Right ventricle myocardium inferior (tissue), 1 donor: ENCODE results near the gene CUBN. TPM values are rescaled to one million over a fixed set of nuclear protein-coding genes. Genes with fewer than 3 reads are reported as not detected.

ENCODE experiments used
- ATAC-seq: fragments of 200-7000 bp; cut with Tn5 transposase; one replicate; pipeline ENCODE4 v1.9.1; 2020; ENCODE audit warnings: mild to moderate bottlenecking, moderate library complexity
- DNase-seq: peaks from one replicate; pipeline ENCODE4 v3.0.0; 2021; ENCODE audit errors: missing footprints
- intact Hi-C: fragments of 100-400 bp; cut with DNase I; formaldehyde crosslinking; loops from one replicate; pipeline ENCODE4 v1.11.0; 2022
- total RNA-seq: library from RNA; stranded (reverse); fragmentation: NEBNext Ultra II Directional; extraction: Animal tissue kit (Norgen Biotek cat#: 25700); gene quantifications from one replicate; pipeline ENCODE4 v1.2.1, GENCODE V29; 2021
- donor health status: DM: no; HTN: yes; CAD: no; lungs with severe emphysema.

CUBN gene
- total RNA-seq, 1 donor from 2014 or later: 0.92 TPM

DNA sequence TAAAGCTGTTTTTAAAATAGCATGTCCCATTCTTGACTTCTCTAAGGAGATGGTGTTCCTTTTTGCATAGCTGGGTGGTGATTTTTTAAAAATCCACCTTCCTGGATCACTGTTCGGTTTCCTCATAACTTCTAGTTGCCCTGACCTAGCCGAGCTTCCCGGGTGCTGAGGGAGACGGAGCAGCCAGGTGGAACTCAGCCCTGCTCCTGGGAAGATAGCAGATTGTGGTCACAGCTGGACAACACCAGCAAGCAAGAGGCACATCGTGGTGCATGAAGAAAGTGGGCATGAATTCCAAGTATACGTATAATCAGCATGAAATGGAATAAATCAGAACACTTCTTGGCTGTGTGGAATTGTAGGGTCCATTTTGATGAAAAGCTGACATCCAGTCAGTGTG lies 238.9 kb downstream of the CUBN start:
- no peak for DNase-seq
- intact Hi-C loops: loop anchor here (2.0 to 10.0 kb wide), 3 partner anchors 174 to 367 kb away; partner anchors contain the start of gene VIM
- no peak for ATAC-seq

DNA sequence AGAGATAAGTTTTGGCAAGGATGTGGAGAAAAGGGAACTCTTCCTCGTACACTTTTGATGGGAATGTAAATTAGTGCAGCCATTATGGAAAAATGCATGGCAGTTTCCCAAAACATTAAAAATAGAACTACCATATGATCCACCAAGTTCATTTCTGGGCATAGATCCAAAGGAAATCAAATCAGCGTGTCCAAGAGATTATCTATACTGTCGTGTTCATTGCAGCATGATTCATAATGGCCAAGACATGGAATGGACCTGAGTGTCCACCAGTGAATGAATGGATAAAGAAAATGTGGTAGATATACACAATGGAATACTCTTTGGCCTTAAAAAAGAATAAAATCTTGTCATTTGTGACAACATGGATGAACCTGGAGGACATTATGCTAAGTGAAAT lies 242.0 kb downstream of the CUBN start:
- DNase-seq (no peak), ATAC-seq (no peak)
- intact Hi-C loops: no loop called here

DNA sequence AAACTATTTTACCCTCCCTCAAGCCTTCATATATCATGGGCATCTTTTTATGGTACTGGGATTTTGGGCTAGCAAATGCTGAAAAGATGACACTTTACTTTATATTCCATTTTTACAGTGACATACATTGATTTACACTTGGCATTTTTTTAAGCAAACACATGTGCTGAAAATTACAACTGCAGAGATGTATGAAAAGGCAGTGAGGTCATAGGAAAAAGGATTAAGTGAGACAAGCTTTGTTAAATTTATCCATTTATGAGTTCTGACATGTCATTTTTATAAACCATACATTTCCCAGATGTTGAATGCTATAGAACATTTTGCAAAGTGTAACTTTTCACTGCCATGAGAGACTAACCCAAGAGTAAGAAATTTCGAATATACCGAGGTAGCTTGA lies 243.6 kb downstream of the CUBN start:
- ATAC-seq: no peak
- no peak for DNase-seq
- intact Hi-C loops: no loop called here

DNA sequence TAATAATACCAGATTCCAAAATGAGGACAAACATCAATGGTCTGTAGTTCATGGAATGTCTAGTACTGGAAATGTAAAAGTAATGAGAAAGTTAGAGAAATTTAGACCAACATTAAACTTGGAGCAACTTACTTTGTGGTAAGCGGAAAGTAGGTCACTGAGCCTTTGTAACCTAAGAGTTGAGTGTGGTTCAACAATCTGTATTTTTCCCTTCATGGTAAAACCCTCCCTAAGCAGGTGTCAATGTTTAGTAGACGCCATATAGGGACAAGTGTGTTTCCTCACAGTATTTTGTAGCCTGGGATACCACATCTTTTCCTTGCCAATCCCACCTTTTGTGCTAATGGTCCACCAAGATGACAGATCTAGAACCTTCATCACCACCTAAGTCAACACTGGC lies 245.1 kb downstream of the CUBN start:
- no peak for ATAC-seq
- DNase-seq: no peak
- intact Hi-C loops: no loop called here

DNA sequence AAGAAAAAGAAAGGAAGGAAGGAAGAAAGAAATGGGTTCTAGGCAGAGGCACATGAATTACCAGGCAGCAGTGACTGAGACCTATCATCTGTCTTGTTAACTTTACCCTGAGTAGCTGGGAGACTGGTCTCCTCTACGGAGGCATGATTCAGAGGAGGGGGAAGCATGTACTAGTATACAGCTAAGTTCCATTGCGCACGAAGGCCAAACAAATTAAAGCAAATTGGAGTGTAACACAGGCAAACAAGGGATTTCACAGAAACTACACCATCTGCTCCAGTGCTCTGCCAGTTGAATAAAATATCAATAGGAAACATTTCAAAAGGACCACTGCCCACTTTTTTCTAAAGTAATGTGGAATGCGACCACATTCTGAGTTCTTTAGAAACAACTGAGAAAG lies 246.5 kb downstream of the CUBN start:
- no peak for DNase-seq
- no peak for ATAC-seq
- intact Hi-C loops: no loop called here

DNA sequence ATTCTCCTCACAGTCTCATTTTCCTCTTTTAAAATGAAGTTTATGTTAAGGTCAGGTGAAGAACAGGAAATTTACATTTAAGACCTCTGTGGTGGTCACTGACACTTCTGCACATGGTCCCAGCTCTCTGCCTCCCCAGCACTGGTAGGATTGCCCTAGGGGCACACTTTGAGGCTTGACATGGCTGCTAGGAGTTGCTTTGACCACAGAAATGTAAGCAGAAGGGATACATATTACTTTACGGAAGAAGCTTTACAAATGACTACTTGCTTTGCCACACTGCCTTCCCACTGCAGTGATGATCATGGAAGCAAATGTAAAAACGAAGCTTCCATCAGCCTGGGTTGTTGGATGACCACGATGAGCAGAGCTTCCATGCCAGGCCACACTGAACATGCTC lies 259.3 kb downstream of the CUBN start:
- ATAC-seq: no peak
- DNase-seq: no peak
- intact Hi-C loops: no loop called here

DNA sequence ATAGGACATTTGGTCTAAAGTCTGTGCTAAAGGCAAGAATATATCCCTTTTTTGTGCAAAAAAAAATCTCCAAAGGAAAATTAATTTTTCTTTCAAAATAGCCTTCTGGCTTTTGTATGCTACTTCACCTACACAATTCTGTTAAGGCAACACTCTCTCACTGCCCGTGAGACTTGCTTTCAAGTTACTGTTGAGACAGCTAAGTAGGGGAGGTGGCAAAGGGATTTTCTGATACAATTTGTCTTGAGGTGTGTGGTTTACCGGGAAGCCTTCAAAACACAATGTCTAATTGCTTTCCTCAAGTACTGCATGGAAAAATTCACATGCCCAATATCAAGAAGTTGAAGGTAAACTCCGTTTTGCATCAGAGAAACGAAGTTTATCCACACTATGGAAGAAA lies 261.6 kb downstream of the CUBN start:
- no peak for ATAC-seq
- no peak for DNase-seq
- intact Hi-C loops: no loop called here

DNA sequence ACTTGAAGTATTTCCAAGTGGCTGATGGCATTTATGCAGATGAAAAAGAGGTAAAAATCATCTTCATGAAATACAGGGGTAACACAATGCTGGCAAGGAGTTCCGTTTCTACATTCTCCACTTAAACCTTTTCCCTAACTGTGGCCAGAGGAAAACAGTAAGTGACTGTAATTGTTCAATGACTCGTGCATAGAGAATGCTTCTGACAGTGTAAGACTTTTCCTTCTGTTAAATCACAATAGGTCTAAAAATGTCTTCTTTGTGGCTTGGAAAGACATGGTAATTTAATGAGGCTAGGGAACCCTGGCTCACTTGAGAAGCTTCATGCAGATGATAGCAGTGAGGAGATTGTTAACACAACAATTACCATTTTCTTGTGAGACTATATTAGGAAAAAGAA lies 262.1 kb downstream of the CUBN start:
- no peak for ATAC-seq
- no peak for DNase-seq
- intact Hi-C loops: no loop called here

DNA sequence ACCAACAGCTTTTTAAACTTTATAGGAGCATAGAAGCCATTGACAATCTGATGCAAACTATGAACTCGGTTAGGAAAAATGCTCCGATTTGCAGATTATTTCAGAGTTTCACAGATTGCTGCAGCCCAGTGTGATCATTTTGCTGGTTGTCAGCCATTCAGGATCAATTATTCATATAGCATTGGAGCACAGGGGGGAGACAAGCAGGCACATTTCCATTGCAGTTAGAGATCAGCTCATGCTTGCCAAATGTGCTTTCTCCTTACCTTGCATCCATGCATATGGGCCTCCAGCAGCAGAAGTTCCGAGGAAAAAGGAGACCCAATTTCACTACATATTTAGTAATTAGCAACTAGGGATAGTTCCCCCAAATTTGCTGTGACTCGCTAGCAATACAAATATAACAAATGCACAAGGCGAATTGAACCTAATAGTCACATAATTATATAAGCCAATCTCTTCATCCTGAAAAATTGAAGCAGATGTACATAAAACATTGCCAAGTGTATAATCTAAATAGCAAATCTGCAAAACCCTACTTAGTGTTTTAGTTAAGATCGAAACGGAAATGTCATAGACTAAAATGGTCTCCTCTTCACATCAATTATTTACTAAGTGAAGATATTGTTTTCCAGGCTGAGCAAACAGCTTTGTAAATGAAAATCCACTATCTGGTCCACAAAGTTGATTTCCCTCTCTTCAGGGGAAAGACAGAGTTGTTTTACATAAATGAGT lies 262.9 kb downstream of the CUBN start:
- intact Hi-C loops: no loop called here
- no peak for DNase-seq
- no peak for ATAC-seq

DNA sequence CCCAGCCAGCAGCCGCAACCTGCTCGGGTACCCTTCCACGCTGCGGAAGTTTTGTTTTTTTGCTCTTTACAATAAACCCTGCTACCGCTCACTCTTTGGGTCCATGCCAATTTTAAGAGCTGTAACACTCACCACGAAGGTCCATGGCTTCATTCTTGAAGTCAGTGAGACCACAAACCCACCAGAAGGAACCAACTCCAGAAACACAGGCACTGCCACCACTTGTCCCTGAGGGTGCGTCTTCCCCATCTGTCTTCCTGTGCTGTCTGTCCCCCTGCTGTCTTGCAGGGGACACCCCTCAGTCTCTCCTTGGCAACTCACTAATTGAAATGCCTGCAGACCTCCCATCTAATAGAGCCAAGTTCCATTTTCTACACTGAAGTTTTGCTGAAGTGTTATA lies 263.8 kb downstream of the CUBN start:
- intact Hi-C loops: no loop called here
- DNase-seq (no peak), ATAC-seq (no peak)

DNA sequence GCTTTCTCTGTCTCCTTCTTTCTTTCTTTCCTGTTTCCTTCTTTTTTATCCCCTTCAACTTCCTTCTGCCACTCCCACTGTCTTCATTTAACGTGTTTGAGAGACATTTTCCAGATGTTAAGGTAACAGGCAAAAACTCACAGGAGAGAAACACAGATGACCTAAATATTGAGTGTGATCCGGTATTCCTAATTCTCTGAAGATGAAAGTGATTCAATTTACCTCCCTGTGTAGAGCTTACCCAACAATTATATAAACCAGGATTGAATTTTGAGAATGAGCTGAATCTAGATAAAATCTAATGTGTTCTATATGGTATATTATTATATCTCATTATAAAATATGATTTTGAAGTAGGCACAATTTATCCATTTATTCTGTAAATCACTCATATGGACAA lies 265.8 kb downstream of the CUBN start:
- intact Hi-C loops: no loop called here
- no peak for ATAC-seq
- DNase-seq: no peak

DNA sequence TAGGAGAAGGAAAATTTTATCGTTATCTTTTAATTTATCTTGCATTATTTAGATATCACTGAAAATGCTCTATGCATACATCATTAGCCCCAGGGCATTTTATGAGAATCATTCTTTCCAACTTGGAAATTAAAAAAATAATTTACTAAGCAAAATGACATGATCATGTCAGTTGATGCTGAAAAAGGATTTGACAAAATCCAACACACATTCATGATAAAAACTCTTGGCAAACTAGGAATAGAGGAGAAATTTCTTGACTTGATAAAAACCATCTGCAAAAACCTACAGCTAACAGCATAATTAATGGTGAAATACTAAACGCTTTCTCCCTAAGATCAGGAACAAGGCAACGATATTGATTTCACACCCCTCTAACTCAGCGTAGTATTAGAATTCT lies 272.2 kb downstream of the CUBN start:
- intact Hi-C loops: no loop called here
- ATAC-seq (no peak), DNase-seq (no peak)

DNA sequence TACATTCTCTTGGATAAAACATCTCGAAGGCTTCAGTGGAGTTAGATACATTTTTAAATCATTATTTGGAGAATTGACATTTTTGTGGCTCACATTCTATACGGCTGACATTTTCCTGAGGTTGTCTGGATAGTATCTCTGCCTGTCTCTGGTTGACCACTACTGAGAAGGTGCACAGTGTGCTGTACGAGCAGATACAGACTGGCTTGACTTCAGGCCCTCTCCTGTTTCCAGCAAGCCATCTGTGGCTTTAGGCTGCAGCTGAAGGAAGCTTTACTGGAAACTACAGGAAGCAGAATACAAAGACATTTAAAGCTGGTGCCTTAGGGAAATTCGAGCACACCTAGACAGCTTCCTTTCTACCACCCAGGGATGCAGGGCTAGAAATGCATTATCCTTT lies 273.0 kb downstream of the CUBN start:
- intact Hi-C loops: no loop called here
- ATAC-seq (peak; percentile 31), DNase-seq (no peak)

DNA sequence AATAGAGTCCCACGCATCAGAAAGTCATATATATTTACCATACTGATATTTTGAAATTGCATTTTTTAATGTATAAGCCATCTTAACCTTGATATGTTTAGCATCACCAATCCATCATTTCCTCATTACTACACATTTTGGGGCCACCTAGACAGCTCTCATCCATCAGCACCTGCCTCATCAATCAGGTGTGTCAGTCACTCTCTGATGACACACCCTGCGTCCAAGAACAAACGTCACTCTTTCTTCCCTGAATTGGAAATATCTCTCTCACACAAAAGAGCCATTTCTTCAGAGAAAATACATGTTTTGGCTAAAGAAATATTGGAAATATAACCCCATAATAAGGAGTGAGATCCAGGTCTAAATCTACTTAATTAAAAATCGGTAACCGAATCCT lies 273.5 kb downstream of the CUBN start:
- intact Hi-C loops: no loop called here

DNA sequence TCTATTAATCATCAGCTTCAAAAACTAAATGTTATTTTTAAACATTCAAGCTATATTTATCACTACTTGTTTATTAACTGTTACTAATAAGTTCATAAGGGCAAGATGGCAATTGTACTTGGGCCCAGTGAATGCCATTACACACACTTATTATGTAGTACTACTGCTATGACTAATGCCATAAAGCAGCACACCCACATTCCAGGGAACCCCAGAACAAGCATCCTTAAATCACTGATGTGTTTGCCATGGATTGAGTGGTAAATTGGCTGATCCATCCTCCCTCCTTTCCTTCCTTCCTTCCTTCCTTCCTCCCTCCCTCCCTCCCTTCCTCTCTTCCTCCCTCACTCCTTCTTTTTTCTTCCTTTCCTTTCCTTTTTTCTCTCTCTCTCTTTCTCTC lies 275.0 kb downstream of the CUBN start:
- intact Hi-C loops: no loop called here
- no peak for ATAC-seq

More for the DNA sequence above, 273.5 kb downstream of the CUBN start:
- ATAC-seq (no peak), DNase-seq (no peak)

DNA sequence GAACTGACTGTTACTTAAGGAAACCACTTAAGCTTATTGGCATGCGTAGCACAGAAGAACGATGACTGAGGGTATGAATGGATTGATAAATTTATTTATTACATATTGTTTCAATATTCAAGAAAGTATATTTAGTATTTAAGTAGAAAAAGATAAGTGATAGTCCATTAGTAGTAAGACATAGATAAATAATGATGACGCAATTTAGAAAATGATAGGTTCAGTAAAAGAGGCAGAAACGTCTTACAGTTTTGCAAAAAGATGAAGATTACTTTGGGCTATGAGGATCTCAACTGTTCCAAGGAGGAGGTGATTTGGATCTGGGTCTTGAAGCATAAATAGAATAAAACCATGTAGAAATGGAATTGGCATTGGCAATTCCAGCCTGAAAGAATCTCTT lies 275.8 kb downstream of the CUBN start:
- intact Hi-C loops: no loop called here
- ATAC-seq (no peak), DNase-seq (no peak)

More for the DNA sequence above, 275.0 kb downstream of the CUBN start:
- no peak for DNase-seq

DNA sequence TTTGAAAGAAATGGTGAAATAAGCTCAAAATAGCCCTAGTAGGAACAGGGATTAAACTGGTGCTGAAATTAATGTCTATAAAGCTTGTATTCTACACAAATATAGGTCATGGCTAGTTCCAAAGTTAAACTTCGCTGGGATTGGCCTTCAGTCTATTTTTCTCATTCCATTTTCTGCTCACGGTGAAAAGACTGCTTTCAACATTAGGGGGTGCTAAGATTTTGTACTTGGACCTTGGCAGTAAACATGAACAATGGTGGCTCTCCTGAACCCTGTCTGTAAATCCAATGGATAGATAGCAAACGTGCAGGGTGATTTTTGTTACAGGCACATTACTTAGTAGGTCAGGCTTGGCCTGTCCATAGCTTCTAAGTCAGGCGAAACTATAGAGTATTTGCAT lies 276.4 kb downstream of the CUBN start:
- DNase-seq (no peak), ATAC-seq (no peak)
- intact Hi-C loops: no loop called here

DNA sequence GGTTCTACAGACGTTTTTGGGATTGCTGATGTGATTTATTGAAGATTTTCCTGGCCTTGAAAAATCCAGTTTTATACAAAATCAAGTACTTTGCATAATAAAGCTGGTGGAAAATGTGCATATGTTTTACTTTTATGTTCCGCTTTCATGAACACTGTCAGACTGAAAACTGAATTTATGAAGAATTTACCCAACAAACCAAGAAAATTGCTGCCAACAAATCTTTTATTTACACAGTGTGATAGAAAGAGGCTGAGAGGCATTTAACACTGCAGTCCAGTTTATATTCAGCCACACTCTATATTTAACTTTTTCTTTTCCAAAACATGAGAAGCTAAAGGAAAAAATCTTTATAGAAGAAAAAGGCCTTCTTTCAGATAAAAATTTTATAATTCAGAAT lies 277.0 kb downstream of the CUBN start:
- no peak for ATAC-seq
- DNase-seq: no peak
- intact Hi-C loops: no loop called here

DNA sequence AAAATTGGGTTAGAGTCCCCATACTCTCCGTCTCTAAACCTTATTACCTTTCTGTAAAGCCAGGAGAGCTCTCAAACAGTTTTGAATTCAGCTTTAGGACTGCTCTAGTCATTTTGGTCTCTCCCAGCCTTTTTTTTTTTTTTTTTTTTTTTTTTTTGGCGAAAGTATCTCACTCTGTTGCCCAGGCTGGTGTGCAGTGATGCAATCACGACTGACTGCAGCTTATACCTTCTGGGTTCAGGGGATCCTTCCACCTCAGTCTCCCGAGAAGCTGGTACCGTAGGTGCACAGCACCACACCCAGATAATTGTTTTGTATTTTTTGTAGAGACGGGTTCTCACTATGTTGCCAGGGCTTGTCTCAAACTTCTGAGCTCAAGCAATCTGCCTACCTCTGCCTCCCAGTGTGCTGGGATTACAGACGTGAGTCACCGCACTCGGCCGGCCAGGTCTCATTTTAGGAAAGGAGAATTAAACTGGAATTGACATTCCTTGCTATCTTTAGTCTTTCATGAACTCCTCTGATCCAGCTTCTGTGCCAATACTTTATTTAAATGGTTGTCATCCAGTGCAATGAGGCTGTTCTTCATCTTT lies 281.0 kb downstream of the CUBN start:
- no peak for ATAC-seq
- intact Hi-C loops: no loop called here

DNA sequence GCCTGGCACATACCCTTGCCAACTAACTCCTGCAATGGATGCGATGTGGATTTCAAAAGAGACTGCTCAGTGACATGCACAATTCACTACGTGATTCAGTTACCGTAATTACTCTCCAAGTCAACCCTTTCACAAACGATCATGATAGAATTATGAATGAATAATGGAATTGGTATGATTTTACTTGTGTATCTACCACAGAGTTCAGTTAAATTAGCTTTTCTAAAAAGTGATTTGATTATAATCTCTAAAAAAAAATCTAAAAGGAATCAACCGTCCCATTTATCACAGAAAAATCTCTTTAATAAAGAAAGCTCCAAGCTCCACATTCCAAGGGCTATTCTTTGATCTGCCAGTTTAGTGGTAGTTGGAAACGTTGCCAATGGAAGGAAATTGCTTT lies 282.0 kb downstream of the CUBN start:
- no peak for DNase-seq
- no peak for ATAC-seq
- intact Hi-C loops: no loop called here

More for the DNA sequence above, 281.0 kb downstream of the CUBN start:
- no peak for DNase-seq

DNA sequence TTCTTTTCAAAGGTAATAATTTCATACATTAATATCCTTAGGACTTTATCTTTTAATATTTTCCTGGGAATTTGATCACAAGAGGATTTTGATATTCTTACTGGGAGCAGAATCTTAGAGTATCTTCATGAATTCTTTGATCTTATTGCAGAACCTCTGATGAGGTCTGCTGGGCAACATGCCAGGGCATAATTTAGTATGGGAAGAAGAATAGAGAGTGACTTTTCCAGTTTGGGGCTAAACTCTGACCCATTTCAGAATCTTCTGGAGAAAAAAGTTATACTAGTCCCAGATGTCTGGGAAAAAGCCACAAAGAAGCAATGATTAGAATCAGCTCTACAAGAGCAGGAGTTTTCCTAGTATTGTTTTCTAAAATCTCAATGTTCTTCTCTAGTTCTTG lies 284.4 kb downstream of the CUBN start:
- ATAC-seq (no peak), DNase-seq (no peak)
- intact Hi-C loops: no loop called here
